A549 (cell line): ENCODE data around the gene WHRN. TPM values are rescaled to one million over a fixed set of nuclear protein-coding genes. Genes with fewer than 3 reads are reported as not detected.

Experiments used
- ATAC-seq, 2 experiments: fragments of 200-7000 bp in 1 of 2; fragments of >200 bp in 1 of 2; cut with Nextera tagmentation in 1 of 2; cut with Tn5 transposase in 1 of 2; 3 replicates each; pipeline versions ENCODE4 v1.8.0 to v1.9.1; 2018 to 2020; ENCODE audit warnings: mild to moderate bottlenecking in 1 of 2, moderate library complexity in 1 of 2
- CTCF ChIA-PET: fragments of 300-600 bp; sonication (Branson Sonifier 250); formaldehyde crosslinking; extraction: SDS; loops from one replicate; lab custom pipeline; 2021; ENCODE audit warnings: antibody characterized with exemption, inconsistent platforms; lab: Yijun Ruan, JAX
- POLR2A ChIA-PET: fragments of 350-600 bp; formaldehyde crosslinking; extraction: SDS; loops from one replicate; lab custom pipeline; 2021; ENCODE audit warnings: antibody characterized with exemption, inconsistent platforms; lab: Yijun Ruan, JAX
- DNase-seq, 2 experiments: peaks; one replicate each; pipeline versions ENCODE4 v3.0.0 to v3.0.0-alpha.2; 2011 to 2016; ENCODE audit warnings: low read depth in 1 of 2, low spot score in 1 of 2
- FAIRE-seq: peaks from 2 replicates; lab custom pipeline; 2011; peaks lifted over from hg19 to GRCh38; lab: Jason Lieb, UNC
- H3K27ac ChIP-seq, 2 experiments: fragments of >200 bp; sonication (Bioruptor Twin); formaldehyde crosslinking; 3 replicates each; pipeline ENCODE4 v1.5.1; 2016 to 2017
- H3K4me1 ChIP-seq: fragments of >200 bp; sonication (Bioruptor Twin); formaldehyde crosslinking; 3 replicates; pipeline ENCODE4 v1.6.1; 2016
- H3K4me2 ChIP-seq: fragments of >200 bp; sonication (Bioruptor Twin); formaldehyde crosslinking; 3 replicates; pipeline ENCODE4 v1.6.1; 2016
- H3K4me3 ChIP-seq: fragments of >200 bp; sonication (Bioruptor Twin); formaldehyde crosslinking; 3 replicates; pipeline ENCODE4 v1.5.1; 2016
- H3K9me3 ChIP-seq: fragments of >200 bp; sonication (Bioruptor Twin); formaldehyde crosslinking; 3 replicates; pipeline ENCODE4 v1.6.1; 2016
- BHLHE40 ChIP-seq: IDR thresholded peaks from 2 replicates; pipeline ENCODE4 v1.6.1; 2012; ENCODE audit warnings: low read depth, low read length, inconsistent platforms
- CEBPB ChIP-seq, 2 experiments: fragments of >200 bp in 1 of 2; sonication (Bioruptor Twin) in 1 of 2; formaldehyde crosslinking in 1 of 2; IDR thresholded peaks; 2 replicates each; pipeline ENCODE4 v1.6.1; 2012 to 2016
- CHD2 ChIP-seq: fragments of 150-350 bp; IDR thresholded peaks from 2 replicates; pipeline ENCODE4 v1.6.1; 2014; ENCODE audit warnings: low read length; ENCODE audit not compliant: partially characterized antibody
- CTCF ChIP-seq: fragments of >200 bp; sonication (Bioruptor Twin); formaldehyde crosslinking; IDR thresholded peaks from 3 replicates; pipeline ENCODE4 v1.5.1; 2016
- E2F6 ChIP-seq: IDR thresholded peaks from 2 replicates; pipeline ENCODE4 v1.6.1; 2012; ENCODE audit warnings: low read depth, borderline replicate concordance
- EHMT2 ChIP-seq: fragments of 200-600 bp; sonication (generic); IDR thresholded peaks from 2 replicates; pipeline ENCODE4 v1.6.1; 2016; ENCODE audit warnings: antibody characterized with exemption, low read depth, mild to moderate bottlenecking, moderate library complexity
- EP300 ChIP-seq, 2 experiments: fragments of >200 bp; sonication (Bioruptor Twin); formaldehyde crosslinking; IDR thresholded peaks; 2 replicates in 1 of 2; 3 replicates in 1 of 2; pipeline ENCODE4 v1.6.1; 2016 to 2017
- FOSL2 ChIP-seq, 2 experiments: fragments of 450-650 bp in 1 of 2; fragments of >200 bp in 1 of 2; sonication (Bioruptor Twin) in 1 of 2; formaldehyde crosslinking; IDR thresholded peaks; 2 replicates each; pipeline versions ENCODE4 v1.5.0 to v1.6.1; 2016 to 2020; ENCODE audit warnings: mild to moderate bottlenecking in 1 of 2, moderate library complexity in 1 of 2
- GATA3 ChIP-seq: IDR thresholded peaks from 2 replicates; pipeline ENCODE4 v1.6.1; 2012; ENCODE audit warnings: borderline replicate concordance
- HDAC2 ChIP-seq: fragments of 200-600 bp; sonication (generic); IDR thresholded peaks from 2 replicates; pipeline ENCODE4 v1.6.1; 2016
- HEYL ChIP-seq: fragments of 250-450 bp; sonication (Bioruptor Pico); IDR thresholded peaks from 2 replicates; pipeline ENCODE4 v1.8.0; 2021; ENCODE audit warnings: mild to moderate bottlenecking, moderate library complexity
- HOXA7 ChIP-seq: fragments of 250-450 bp; sonication (Bioruptor Pico); IDR thresholded peaks from 2 replicates; pipeline ENCODE4 v1.5.0; 2020; ENCODE audit warnings: mild to moderate bottlenecking, moderate library complexity
- HOXB13 ChIP-seq: fragments of 250-450 bp; sonication (Bioruptor Pico); IDR thresholded peaks from 2 replicates; pipeline ENCODE4 v1.5.0; 2020; ENCODE audit warnings: low read depth, mild to moderate bottlenecking, moderate library complexity
- JUNB ChIP-seq: fragments of >200 bp; sonication (Bioruptor Twin); formaldehyde crosslinking; IDR thresholded peaks from 2 replicates; pipeline ENCODE4 v1.6.1; 2016
- MAFK ChIP-seq: fragments of 450-650 bp; IDR thresholded peaks from 2 replicates; pipeline ENCODE4 v1.6.1; 2014; ENCODE audit not compliant: partially characterized antibody
- MAZ ChIP-seq: fragments of 150-350 bp; IDR thresholded peaks from 2 replicates; pipeline ENCODE4 v1.6.1; 2014; ENCODE audit warnings: antibody characterized with exemption, low read depth, low read length, borderline replicate concordance
- MYC ChIP-seq: IDR thresholded peaks from 2 replicates; pipeline ENCODE4 v1.6.1; 2012; ENCODE audit warnings: mild to moderate bottlenecking, inconsistent platforms, low read length, improper control_type of control experiment, borderline replicate concordance
- RARB ChIP-seq: fragments of 250-450 bp; sonication (Bioruptor Pico); IDR thresholded peaks from 2 replicates; pipeline ENCODE4 v1.8.0; 2021; ENCODE audit warnings: mild to moderate bottlenecking, moderate library complexity
- RNF2 ChIP-seq: fragments of 200-600 bp; sonication (generic); IDR thresholded peaks from 2 replicates; pipeline ENCODE4 v1.6.1; 2016; ENCODE audit warnings: low read depth, mild to moderate bottlenecking, antibody characterized with exemption, moderate library complexity, borderline replicate concordance
- SMC3 ChIP-seq: fragments of >200 bp; sonication (Bioruptor Twin); formaldehyde crosslinking; IDR thresholded peaks from 3 replicates; pipeline ENCODE4 v1.6.1; 2018; ENCODE audit warnings: inconsistent platforms
- SREBF2 ChIP-seq: fragments of 450-650 bp; IDR thresholded peaks from 2 replicates; pipeline ENCODE4 v1.6.1; 2014; ENCODE audit warnings: mild to moderate bottlenecking, moderate library complexity
- TP53 ChIP-seq: fragments of 250-450 bp; sonication (Bioruptor Pico); IDR thresholded peaks from 2 replicates; pipeline ENCODE4 v1.5.0; 2021; ENCODE audit warnings: mild to moderate bottlenecking, moderate library complexity
- ZFP36 ChIP-seq: fragments of 450-650 bp; IDR thresholded peaks from 2 replicates; pipeline ENCODE4 v1.6.1; 2014; ENCODE audit warnings: borderline replicate concordance; ENCODE audit not compliant: partially characterized antibody
- WGBS: methylation state at CpG from one replicate; pipeline ENCODE4 v1.1.6; 2017; ENCODE audit errors: missing lambda C conversion rate; 5-methylcytosine and 5-hydroxymethylcytosine counted together
- polyA plus RNA-seq, 4 experiments: library from polyadenylated mRNA; depleted of rRNA in 3 of 4; stranded (reverse); fragments of >200 nt; fragmentation: RNase III in 1 of 4; extraction: RNeasy Plus Mini Kit Qiagen cat#74134 plus additional on column Dnase treatment in 1 of 4; gene quantifications; 2 replicates in 3 of 4; 3 replicates in 1 of 4; pipeline ENCODE4 v1.2.3, GENCODE V29; 2011 to 2017
- TF ChIP-seq, protein P1 (sequence below): fragments of 250-450 bp; sonication (Bioruptor Pico); IDR thresholded peaks from 2 replicates; pipeline ENCODE4 v1.5.0; 2021; ENCODE audit warnings: mild to moderate bottlenecking, moderate library complexity, borderline replicate concordance
- TF ChIP-seq, protein P2 (sequence below): fragments of 200-600 bp; sonication (generic); IDR thresholded peaks from 2 replicates; pipeline ENCODE4 v1.6.1; 2016; ENCODE audit warnings: antibody characterized with exemption, mild to moderate bottlenecking, moderate library complexity

Gene WHRN
- polyA plus RNA-seq, 2 of the 4 experiments (the other 2 are of a cell fraction) = 1.2 to 3.2 TPM

DNA sequence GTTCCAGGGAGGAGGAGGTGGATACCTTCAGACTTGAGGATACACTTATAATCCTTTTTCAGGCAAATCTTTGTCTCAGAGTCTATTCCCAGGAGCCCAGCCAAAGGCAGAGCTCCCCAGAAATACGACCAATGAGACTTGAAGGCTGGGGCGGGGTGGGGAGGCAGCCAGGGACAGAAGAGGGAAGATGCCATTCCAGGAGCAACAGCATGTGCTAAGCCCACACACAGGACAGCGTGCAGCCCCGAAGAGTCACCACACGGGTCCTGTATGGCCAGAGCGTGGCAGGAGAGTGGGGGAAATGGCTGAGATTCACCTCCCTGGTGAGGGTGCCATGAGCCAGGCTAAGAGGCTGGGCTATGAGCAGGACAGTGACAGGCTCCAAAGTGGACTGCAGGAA lies 35.2 kb downstream of the WHRN start:
- ATAC-seq (no peak), DNase-seq (no peak), FAIRE-seq (no peak)
- Histone ChIP-seq H3K27ac (no peak overlapping the region), H3K4me3 (no peak overlapping the region), H3K4me1 (no peaks in the 10 kb centered on the region), H3K9me3 (no peaks in the 10 kb centered on the region), H3K4me2 (no peak overlapping the region)
- TF ChIP-seq E2F6 (no peak), MYC (no peak), MAZ (no peak), HEYL (no peak), MAFK (no peak), HDAC2 (no peak), BHLHE40 (no peak), SREBF2 (no peak), CTCF (no peak), HOXB13 (no peak), EP300 (IDR thresholded peaks at IDR 0.05) (no peak), CEBPB (IDR thresholded peaks at IDR 0.05) (no peak), TP53 (CRISPR knock-in tag) (no peak), ZFP36 (no peak), RARB (no peak), GATA3 (no peak), SMC3 (no peak)
- TF ChIP-seq, protein P1, sequence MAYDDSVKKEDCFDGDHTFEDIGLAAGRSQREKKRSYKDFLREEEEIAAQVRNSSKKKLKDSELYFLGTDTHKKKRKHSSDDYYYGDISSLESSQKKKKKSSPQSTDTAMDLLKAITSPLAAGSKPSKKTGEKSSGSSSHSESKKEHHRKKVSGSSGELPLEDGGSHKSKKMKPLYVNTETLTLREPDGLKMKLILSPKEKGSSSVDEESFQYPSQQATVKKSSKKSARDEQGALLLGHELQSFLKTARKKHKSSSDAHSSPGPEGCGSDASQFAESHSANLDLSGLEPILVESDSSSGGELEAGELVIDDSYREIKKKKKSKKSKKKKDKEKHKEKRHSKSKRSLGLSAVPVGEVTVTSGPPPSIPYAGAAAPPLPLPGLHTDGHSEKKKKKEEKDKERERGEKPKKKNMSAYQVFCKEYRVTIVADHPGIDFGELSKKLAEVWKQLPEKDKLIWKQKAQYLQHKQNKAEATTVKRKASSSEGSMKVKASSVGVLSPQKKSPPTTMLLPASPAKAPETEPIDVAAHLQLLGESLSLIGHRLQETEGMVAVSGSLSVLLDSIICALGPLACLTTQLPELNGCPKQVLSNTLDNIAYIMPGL (CRISPR knock-in tag) = no peak
- 65% methylated on average over 6 of the region's 6 CpGs for WGBS
- ChIA-PET CTCF (interaction anchor here (0.6 to 0.7 kb wide), 2 partner anchors 35 to 167 kb away, joined by 3 read pairs; no protein-coding TSS in a partner anchor), POLR2A (no interaction called here)

- 79% methylated on average over 16 of the region's 16 CpGs for WGBS
- CTCF ChIA-PET = interaction anchor here (0.6 to 0.9 kb wide), 3 partner anchors 18 to 168 kb away, joined by 3 to 4 read pairs (median 3); no protein-coding TSS in a partner anchor
These were observed 36.0 kb downstream of the WHRN start for GRCh38 chr9:114469091-114469853.

More at GRCh38 chr9:114469091-114469853, 36.0 kb downstream of the WHRN start:
- no peak overlapping the region for H3K4me3 ChIP-seq
- FAIRE-seq = no peak
- POLR2A ChIA-PET = no interaction called here
- TF ChIP-seq RNF2 (no peak), FOSL2 (IDR thresholded peaks at IDR 0.05) (no peak), FOSL2 (CRISPR knock-in tag; IDR thresholded peaks at IDR 0.05) (no peak), JUNB (no peak), CHD2 (no peak), TP53 (CRISPR knock-in tag) (no peak), EHMT2 (no peak), HOXA7 (CRISPR knock-in tag) (no peak)
- TF ChIP-seq, protein P2, sequence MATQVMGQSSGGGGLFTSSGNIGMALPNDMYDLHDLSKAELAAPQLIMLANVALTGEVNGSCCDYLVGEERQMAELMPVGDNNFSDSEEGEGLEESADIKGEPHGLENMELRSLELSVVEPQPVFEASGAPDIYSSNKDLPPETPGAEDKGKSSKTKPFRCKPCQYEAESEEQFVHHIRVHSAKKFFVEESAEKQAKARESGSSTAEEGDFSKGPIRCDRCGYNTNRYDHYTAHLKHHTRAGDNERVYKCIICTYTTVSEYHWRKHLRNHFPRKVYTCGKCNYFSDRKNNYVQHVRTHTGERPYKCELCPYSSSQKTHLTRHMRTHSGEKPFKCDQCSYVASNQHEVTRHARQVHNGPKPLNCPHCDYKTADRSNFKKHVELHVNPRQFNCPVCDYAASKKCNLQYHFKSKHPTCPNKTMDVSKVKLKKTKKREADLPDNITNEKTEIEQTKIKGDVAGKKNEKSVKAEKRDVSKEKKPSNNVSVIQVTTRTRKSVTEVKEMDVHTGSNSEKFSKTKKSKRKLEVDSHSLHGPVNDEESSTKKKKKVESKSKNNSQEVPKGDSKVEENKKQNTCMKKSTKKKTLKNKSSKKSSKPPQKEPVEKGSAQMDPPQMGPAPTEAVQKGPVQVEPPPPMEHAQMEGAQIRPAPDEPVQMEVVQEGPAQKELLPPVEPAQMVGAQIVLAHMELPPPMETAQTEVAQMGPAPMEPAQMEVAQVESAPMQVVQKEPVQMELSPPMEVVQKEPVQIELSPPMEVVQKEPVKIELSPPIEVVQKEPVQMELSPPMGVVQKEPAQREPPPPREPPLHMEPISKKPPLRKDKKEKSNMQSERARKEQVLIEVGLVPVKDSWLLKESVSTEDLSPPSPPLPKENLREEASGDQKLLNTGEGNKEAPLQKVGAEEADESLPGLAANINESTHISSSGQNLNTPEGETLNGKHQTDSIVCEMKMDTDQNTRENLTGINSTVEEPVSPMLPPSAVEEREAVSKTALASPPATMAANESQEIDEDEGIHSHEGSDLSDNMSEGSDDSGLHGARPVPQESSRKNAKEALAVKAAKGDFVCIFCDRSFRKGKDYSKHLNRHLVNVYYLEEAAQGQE = no peak
- TF ChIP-seq, all 56 proteins: peak for 0
- no peaks in the 10 kb centered on the region for H3K9me3 ChIP-seq
- ATAC-seq (no peak), DNase-seq (no peak)
- no peaks in the 10 kb centered on the region for H3K4me1 ChIP-seq
- no peak overlapping the region for H3K27ac ChIP-seq
- H3K4me2 ChIP-seq = no peak overlapping the region
